Pancreas (tissue), 10 donors: ENCODE results near the gene TRIM41. TPM values are rescaled to one million over a fixed set of nuclear protein-coding genes. Genes with fewer than 3 reads are reported as not detected.

Experiments used
- ATAC-seq, 4 donors: fragments of 200-7000 bp; cut with Tn5 transposase; one replicate each; pipeline versions ENCODE4 v1.8.0 to v1.9.1; 2020; ENCODE audit warnings: mild to moderate bottlenecking in 4 of 4, moderate library complexity in 4 of 4
- DNase-seq, 6 donors: peaks; one replicate each; pipeline ENCODE4 v3.0.0-alpha.2; 2020
- FAIRE-seq: peaks from 2 replicates; lab custom pipeline; 2012; peaks lifted over from hg19 to GRCh38; lab: Jason Lieb, UNC
- H3K27ac ChIP-seq, 4 donors: fragments of 200-600 bp; sonication (generic); 1 replicate in 3 of 4; 2 replicates in 1 of 4; pipeline versions ENCODE4 v1.5.0 to v1.8.0; 2020
- H3K27me3 ChIP-seq, 4 donors: fragments of 200-600 bp; one replicate each; pipeline ENCODE4 v1.8.0; 2021
- H3K36me3 ChIP-seq, 3 donors: fragments of 200-600 bp; sonication (generic) in 1 of 3; one replicate each; pipeline versions ENCODE4 v1.5.0 to v1.8.0; 2020 to 2021
- H3K4me1 ChIP-seq, 3 donors: fragments of 200-600 bp; one replicate each; pipeline ENCODE4 v1.8.0; 2021
- H3K4me3 ChIP-seq, 4 donors: fragments of 200-600 bp; sonication (generic) in 2 of 4; one replicate each; pipeline versions ENCODE4 v1.5.0 to v1.8.0; 2020 to 2021
- H3K9me3 ChIP-seq, 4 donors: fragments of 200-600 bp; one replicate each; pipeline ENCODE4 v1.8.0; 2021
- CTCF ChIP-seq, 4 donors: fragments of 200-600 bp; sonication (generic) in 3 of 4; IDR thresholded peaks; one replicate each; pipeline versions ENCODE4 v1.5.0 to v1.8.0; 2021; ENCODE audit warnings: antibody characterized with exemption in 4 of 4
- WGBS, 2 donors: extraction: QIAGEN DNeasy Blood & Tissue Kit; methylation state at CpG; one replicate each; pipeline ENCODE4 v1.1.7; 2013; 5-methylcytosine and 5-hydroxymethylcytosine counted together
- intact Hi-C, 3 donors: fragments of 100-400 bp; cut with DNase I; formaldehyde crosslinking; loops; one replicate each; pipeline versions ENCODE4 v1.11.1 to v1.14.2; 2022
- polyA plus RNA-seq, 2 donors: library from polyadenylated mRNA; stranded (reverse); fragments of 200-250 nt; gene quantifications; one replicate each; pipeline ENCODE4 v1.2.3, GENCODE V29; 2013
- total RNA-seq, 6 donors: library from RNA; stranded (reverse); fragmentation: NEBNext Ultra II Directional in 4 of 6; extraction: Animal tissue kit (Norgen Biotek cat#: 25700) in 4 of 6; gene quantifications; one replicate each; pipeline versions ENCODE4 v1.2.1 to v1.2.4, GENCODE V29; 2021 to 2023
- donor health status: healthy with polysubstance abuse.
- donor health status: DM: no; HTN: no; CAD: no; lungs with moderate emphysema.
- donor health status: DM: no; HTN: no; CAD: no.
- donor health status: control.
- donor health status: control.
- donor health status: Bipolar disorder and iron deficiency.
- donor health status: DM: yes; HTN: yes; CAD: no.
- donor health status: DM: no; HTN: no; CAD: no.
- donor health status: DM: no; HTN: no; CAD: no.
- donor health status: DM: yes; HTN: yes; CAD: no.

TRIM41 gene
- total and polyA plus RNA-seq, 8 donors = 11.4 to 28.7 (median 14.7) TPM

GRCh38 chr5:181189962-181190710 lies 32.9 kb upstream of the TRIM41 start:
- no peaks in the 10 kb centered on the region for H3K9me3 ChIP-seq
- peak overlapping the region in 3 of 4 donors; percentile 29 to 91 (median 88) for H3K27ac ChIP-seq
- no peaks in the 10 kb centered on the region for H3K27me3 ChIP-seq
- FAIRE-seq = no peak
- intact Hi-C loops = no loop called here
- H3K4me1 ChIP-seq = peaks cover 3 to 7% (median 7%) of the 10 kb centered on the region in 3 donors
- peak in 3 of 4 donors; percentile 1 to 13 (median 4) for ATAC-seq
- H3K4me3 ChIP-seq = peak overlapping the region; percentile 56 to 85 (median 77)
- TF ChIP-seq CTCF (IDR thresholded peaks at IDR 0.05) = no peak
- WGBS, 2 donors = 0 to 1% methylated on average over 52 of the region's 52 CpGs
- H3K36me3 ChIP-seq = no peaks in the 10 kb centered on the region
- peak in 5 of 6 donors; percentile 35 to 72 (median 56) for DNase-seq

DNA sequence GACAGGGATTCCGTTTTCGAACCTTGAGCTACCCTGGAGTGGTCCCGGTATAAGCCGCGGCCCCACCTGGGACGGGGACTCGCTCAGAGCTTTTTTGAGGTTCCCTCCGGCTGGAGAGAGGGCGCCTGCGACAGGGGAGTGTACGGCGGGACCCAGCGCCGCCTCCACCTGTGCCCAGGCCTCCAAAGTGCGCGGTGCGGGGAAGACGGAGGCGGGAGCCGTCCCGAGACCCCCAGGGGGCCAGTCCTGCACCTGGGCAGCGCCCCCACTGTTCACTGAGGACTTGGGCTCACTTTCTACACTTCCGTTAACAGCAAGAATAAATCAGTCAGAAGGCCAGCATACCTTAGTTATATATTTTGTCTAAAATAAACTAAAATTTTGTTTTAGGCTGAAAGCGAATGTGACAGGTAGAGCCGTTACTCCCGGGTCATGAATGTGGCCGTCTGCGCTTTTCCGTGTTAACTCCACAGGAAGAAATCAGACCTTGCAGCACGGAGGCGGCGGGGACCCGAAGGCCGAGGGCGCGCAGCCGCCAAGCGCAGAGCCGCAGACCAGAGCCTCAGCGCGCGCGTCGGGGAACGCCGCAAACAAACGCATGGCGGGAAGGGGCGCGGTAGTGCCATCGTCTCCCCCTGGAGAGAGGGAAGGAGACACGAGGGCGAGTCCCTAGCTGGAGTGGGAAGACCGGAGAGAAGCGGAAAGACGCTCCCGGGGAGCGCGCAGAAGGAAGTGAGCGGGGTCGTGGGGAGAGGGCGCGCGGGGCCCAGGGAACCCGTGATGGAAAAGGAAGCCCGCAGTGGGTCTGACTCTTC lies 32.2 kb upstream of the TRIM41 start:
- Histone ChIP-seq H3K27ac (peak overlapping the region; percentile 29 to 91 (median 80)), H3K36me3 (no peaks in the 10 kb centered on the region), H3K4me1 (peaks cover 3 to 7% (median 7%) of the 10 kb centered on the region in 3 donors), H3K4me3 (peak overlapping the region; percentile 56 to 85 (median 77)), H3K27me3 (no peaks in the 10 kb centered on the region), H3K9me3 (no peaks in the 10 kb centered on the region)
- 0 to 1% methylated on average over 66 of the region's 66 CpGs for WGBS, 2 donors
- FAIRE-seq (no peak), DNase-seq (peak in 4 of 6 donors; percentile 53 to 78 (median 60)), ATAC-seq (peak; percentile 7 to 31 (median 28))
- no peak for TF ChIP-seq CTCF (IDR thresholded peaks at IDR 0.05)
- intact Hi-C loops = no loop called here

- peaks cover 3 to 7% (median 7%) of the 10 kb centered on the region in 3 donors for H3K4me1 ChIP-seq
- FAIRE-seq (no peak), ATAC-seq (peak; percentile 61 to 76 (median 68)), DNase-seq (peak; percentile 90 to 99 (median 96))
- no peaks in the 10 kb centered on the region for H3K36me3 ChIP-seq
- intact Hi-C loops = no loop called here
- 0 to 1% methylated on average over 59 to 64 of the region's 64 CpGs for WGBS, 2 donors
- H3K27ac ChIP-seq = peak overlapping the region; percentile 73 to 91 (median 83)
- no peaks in the 10 kb centered on the region for H3K27me3 ChIP-seq
- H3K9me3 ChIP-seq = no peaks in the 10 kb centered on the region
- H3K4me3 ChIP-seq = peak overlapping the region; percentile 69 to 85 (median 84)
- TF ChIP-seq CTCF (IDR thresholded peaks at IDR 0.05) = no peak
Observed at GRCh38 chr5:181191526-181192336, 31.4 kb upstream of the TRIM41 start.

DNA sequence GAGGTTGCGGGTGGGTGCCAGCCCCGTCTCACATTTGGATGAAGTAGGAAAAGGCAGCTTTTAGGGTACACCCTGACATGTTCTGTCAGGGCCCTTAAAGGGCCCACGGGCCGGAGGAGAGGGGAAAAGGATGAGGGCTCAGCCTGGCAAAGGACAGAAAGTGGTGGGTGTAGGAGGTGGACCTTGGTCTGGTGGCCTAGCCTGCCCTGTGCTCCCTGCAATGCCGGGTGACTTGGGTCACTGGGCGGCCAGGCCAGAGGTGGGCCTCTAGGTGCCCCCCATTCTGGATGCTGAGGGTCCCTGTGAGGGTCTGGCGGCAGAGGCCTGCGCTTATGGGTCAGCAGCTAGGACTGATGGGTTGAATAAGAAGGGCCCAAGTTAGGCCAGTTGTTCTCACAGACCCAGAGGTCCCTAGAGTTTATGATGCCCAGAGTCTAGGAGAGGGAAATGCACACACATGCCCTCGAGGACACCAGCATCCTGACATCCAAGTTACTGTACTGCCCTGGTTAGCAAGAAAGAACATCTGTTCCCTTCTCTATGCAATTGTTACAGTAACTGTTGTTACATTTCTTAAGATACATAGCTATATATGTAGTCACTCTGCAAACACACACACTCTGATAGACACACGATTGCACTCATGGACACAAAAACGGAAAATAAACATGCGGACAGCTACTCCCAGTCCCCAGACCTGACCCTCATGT lies 30.6 kb upstream of the TRIM41 start:
- no peak for TF ChIP-seq CTCF (IDR thresholded peaks at IDR 0.05)
- no peaks in the 10 kb centered on the region for H3K9me3 ChIP-seq
- no peak for ATAC-seq
- peak overlapping the region in 3 of 4 donors; percentile 78 to 91 (median 88) for H3K27ac ChIP-seq
- FAIRE-seq = no peak
- H3K36me3 ChIP-seq = no peaks in the 10 kb centered on the region
- 53% methylated on average over 12 of the region's 12 CpGs for WGBS, 2 donors
- H3K27me3 ChIP-seq = no peaks in the 10 kb centered on the region
- peak overlapping the region; percentile 69 to 85 (median 84) for H3K4me3 ChIP-seq
- intact Hi-C loops = no loop called here
- peak in 1 of 6 donors; percentile 51 for DNase-seq
- H3K4me1 ChIP-seq = peaks cover 3 to 7% (median 7%) of the 10 kb centered on the region in 3 donors
